GM18909 (cell line): Measurements from ENCODE around the gene BPHL.
"Not testable (repeated sequence)": the region's sequence is repeated elsewhere in the genome, so short reads cannot be mapped to it uniquely, and the experiment has no call there.

Source experiments
- ATAC-seq: cut with Tn5 transposase; IDR thresholded peaks from one replicate; pipeline ENCODE4 v1.9.1; 2021; ENCODE audit warnings: mild to moderate bottlenecking; ENCODE audit not compliant: unreplicated experiment, poor library complexity

Gene BPHL

DNA sequence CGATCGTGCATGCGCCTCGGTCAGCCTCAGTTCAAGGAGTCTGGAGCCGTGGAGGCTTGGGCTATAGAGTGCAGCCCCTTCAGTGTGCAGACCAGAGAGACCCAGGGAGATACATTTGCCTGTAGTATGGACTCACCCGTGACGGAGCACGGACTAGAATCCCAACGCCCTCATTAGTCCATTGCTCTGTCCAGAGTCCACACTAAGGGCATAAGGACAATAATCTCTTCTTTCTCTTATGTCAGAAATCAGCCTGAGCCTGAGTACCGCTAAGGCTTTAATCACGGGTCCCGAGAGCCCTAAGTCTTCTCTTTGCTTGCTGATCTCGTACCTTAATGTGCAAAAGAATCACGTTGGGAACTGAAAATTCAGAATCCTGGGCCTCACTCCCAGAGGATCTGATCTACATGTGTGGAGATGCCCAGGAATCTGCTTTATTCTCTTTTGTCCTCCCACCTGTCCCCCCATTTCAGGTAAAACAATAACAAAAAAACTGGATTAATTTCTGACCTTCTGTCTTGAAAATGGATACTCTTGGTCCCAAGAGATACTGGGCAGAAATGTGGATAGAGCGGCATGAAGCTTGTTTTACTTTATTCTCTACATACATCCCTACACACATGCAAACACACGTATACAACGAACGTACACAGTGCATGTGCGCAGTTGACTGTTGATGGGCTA, 671 bp downstream of the BPHL start:
- ATAC-seq: peak; percentile 31

DNA sequence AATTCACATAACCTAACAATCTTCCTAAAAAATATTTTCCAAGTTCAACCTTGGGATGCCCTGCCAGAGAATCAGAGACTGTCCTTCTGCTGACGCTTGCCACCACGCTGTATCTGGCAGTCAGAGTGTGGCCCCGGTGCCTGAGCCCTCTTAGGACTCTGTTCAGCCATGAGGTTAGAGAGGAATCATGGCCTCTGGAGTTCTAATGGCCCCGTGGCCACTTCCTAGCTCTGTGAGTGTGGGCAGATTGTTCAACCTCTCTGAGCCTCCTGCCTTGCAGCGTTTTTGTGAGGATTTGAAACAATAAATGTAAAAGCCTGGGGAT, 2.2 kb downstream of the BPHL start:
- no peak for ATAC-seq

DNA sequence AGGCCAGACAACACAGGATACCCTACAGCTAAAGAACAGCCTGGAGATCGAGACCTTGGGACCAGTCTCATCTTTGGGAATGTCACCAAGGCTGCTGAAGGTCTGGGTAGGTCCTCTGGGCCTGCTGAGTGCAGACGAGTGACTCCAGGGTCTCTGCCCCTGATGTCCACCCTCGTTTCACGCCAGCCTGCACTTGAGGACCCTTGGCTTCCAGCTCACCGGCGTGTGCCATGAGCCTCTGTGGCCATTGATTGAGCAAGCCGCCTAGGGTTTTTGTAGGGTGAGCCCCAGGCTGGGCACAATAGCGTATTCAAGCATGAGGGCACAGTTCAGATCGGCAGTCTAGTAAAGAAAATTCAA, 4.3 kb downstream of the BPHL start:
- no peak for ATAC-seq

DNA sequence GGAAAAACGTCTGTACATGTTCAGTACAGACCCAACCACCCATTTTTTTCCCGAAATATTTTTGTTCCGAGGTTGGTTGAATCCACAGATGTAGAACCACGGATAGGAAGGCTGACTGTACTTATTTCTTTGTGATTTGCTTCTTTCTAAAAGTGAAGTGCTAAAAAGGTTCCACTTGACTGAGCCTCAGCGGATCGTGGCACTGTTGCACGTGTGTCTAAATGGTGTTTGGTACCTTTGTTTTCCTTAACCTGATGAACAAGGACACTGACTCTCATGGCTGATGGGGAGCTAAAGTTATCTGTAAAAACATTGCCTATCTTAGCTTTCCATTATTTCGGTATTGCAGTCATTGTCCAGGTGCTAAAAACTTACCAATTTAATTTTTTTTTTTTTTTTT, 6.2 kb downstream of the BPHL start:
- no peak for ATAC-seq

DNA sequence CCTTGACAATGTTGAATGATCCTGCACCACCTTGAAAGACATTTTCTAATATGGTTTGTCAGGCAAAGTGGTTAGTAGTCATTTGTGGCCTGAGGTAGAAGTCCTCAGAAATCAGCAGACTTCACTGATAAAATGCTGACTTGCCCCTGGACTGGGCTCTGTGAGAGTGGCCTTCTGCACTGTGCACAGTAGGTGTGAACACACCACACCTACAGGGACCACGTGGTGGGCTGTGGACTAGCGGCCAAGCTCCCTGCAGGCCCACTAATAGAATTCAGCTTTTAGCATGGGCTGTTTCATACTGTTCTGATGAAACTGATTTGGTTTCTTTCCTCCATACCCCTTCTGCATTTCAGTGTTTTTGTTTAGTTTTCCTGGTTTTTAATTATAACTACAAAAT, 7.3 kb downstream of the BPHL start:
- no peak for ATAC-seq

DNA sequence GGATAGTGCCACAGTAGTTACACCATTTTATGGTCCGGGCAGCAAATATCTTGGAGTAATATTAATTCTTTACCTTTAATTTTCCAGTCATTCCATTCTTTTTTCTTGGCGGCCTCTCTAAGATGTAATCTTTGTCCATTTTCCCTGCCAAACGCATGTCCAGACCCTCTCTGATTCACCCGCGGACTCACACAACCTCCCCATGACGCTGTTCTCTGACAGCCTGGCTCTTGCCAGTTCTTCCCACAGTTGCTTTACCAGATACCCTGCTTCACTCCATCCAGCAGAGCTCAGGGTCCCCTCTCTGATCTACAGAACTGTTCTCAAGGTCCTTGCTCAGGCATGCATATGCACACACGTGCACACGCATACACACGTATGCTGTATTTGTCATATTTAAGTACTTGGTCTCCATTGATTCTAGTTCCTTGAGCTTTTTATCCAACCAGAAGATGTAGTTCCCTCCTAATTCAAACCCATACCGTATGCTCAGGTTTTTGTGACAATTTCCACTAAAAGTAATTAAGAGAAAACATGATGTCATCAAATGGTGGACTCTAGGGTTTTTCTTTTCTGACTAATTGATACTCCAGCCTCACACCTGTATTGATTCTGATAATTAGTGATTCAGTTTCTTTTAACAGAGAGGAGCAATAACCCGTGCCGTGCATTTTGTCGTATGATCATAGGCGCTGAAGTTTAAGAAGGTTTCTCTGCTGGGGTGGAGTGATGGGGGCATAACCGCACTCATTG, 10.0 kb downstream of the BPHL start:
- no peak for ATAC-seq

DNA sequence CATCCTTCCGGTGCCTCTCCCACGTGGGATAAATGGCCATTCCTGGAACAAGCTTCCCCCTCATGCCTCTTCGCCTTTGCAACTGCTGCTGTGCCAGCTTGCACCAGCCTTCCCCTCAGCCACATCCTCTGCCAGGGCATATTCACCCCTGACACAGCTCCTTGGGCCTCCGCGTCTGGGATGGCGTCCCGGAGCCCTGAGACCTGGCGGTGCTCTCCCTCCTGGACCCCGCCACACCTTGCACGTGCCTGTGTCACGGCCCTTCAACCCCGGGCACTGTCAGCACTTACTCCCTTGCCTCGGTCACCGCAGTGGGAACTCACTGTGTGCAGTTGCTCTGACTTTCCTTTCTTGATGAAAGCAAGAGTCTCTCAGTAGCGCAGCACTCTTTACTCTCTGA, 13.2 kb downstream of the BPHL start:
- ATAC-seq: no peak

DNA sequence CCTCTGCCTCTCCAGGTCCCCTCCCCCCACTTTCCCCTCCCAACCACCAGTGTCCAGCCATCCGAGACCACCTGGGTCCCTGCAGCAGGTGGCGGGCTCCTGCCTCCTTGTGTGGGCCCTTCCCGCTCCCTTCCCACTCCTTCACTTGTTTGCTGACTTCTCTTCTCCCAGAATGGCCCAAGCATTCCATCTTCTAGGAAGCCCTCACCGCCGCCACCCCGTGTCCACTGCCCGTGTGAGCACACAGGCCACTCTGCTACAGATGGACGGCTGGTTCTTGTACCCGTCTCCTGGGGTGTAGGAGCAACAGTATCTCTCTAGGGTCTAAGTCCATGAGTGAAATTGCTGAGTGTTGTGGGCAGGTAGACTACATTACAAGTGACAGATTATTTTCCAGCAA, 15.0 kb downstream of the BPHL start:
- no peak for ATAC-seq

DNA sequence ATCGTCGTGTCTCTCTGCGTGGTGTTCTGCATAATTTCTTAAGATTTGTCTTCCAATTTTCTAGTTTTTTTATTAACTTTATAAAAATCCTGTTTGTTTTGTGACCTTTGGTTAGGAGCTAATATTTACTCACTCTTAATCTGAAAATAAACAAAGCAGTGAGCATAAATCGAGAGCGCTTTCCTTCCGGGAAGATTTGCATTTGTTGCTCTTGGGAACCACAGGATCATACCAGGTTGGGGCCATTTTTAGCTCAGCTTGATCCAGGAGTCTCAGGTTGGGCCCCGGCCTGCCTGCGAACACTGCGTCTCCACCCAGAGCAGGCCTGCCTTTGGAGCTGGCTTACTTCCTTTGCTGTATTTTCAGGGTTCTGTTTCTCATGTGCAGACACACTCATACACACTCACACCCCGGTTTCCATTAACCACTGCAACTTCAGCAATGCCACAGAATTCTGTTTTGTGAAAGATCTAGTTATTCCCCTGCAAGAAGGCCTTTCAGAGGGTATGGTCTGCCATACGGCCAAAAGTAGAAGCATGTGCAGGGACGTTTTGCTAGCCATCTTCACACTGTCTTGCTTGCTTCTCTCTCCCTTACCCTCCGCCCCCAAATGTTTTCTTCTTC, 17.3 kb downstream of the BPHL start:
- ATAC-seq: no peak

DNA sequence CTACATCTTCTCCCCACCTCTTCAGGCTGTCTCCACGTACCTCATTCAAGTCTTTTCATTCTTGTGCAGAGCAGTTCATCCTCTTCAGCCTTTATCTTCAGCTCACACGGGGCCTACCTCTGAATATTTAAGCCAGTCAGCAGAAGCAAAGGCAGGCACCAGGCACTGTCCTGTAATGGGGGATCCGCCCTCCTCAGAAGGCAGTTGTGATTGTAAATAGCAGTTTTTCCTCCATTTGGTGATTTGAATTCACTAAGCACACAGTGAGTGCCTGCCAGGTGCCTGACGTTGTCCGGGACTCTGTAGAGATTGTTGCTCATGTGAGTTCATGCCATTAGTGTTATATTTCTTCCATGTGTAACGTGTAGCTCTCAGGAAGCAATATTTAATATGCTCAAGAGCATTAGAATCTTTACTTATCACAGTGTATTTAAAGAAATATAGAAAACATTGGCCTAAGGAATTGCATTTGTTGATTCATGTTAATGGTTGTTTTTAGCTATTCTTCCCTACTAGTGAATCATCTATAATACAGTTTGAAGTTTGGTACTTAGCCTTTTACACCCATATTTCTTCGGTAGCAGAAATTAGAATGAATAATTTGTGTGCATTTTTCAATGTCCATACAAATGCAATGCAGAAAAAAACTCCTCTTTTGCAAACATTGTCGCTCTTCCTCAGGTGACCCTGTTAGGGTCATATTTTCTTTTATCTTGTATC, 17.9 kb downstream of the BPHL start:
- ATAC-seq: no peak

DNA sequence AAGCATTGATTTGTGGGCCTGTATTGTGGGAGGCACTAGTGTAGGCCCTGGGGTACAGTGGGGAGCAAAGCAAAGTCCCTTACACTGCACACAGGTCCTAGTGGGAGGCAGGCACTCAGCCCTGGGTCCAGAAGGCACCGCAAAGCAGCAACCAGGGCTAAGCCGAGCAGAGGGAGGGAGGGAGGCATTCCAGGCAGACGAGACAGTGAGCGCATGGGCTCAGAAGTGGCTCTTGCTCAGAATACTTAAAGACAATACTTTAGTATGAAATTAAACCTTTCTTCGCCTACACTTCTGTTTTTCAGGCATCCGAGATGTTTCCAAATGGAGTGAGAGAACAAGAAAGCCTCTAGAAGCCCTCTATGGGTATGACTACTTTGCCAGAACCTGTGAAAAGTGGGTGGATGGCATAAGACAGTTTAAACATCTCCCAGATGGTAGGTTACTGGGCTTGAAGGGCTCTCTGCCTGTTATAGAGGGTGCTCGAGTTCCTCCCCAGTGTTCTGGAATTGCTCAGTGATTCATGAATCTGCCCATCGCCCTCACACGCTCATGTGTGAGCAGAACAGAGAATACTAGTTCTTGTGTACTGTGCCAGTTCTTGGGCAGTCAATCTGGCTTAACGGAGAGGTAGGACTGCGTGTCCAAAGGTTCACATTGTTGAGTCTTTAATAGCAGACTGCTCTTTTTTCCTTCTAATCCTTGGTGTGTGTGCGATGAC, 18.7 kb downstream of the BPHL start:
- no peak for ATAC-seq

DNA sequence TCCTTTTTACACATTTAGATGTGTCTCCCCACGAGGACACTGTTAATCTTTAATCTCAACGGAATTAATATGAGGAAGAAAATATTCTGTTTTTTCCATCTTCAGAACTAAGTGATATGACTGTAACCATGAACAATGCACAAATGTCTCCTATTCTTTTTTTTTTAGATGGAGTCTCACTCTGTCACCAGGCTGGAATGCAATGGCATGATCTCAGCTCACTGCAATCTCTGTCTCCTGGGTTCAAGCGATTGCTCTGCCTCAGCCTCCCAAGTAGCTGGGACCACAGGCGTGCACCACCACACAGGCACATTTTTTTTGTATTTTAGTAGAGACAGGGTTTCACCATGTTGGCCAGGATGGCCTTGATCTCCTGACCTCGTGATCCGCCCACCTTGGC, 19.4 kb downstream of the BPHL start:
- ATAC-seq: not testable (repeated sequence)

DNA sequence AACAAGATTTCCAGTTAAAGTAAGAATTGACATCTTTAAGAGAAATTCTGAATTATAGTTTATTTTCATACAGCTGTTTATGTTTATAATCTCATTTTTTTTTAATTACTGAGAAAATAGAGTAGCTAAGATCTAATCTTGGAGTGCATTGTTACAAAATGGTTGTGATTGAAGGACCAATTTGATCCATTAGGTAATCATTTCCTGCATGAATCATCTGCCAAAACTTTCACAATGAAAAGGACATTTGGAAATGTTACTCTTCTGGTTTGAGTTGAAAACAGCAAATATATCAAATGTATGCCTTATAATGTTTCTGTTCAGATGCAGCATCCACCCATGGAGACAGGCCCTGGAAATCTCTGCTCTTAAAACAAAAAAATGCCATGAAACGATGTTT, 19.8 kb downstream of the BPHL start:
- ATAC-seq: no peak

DNA sequence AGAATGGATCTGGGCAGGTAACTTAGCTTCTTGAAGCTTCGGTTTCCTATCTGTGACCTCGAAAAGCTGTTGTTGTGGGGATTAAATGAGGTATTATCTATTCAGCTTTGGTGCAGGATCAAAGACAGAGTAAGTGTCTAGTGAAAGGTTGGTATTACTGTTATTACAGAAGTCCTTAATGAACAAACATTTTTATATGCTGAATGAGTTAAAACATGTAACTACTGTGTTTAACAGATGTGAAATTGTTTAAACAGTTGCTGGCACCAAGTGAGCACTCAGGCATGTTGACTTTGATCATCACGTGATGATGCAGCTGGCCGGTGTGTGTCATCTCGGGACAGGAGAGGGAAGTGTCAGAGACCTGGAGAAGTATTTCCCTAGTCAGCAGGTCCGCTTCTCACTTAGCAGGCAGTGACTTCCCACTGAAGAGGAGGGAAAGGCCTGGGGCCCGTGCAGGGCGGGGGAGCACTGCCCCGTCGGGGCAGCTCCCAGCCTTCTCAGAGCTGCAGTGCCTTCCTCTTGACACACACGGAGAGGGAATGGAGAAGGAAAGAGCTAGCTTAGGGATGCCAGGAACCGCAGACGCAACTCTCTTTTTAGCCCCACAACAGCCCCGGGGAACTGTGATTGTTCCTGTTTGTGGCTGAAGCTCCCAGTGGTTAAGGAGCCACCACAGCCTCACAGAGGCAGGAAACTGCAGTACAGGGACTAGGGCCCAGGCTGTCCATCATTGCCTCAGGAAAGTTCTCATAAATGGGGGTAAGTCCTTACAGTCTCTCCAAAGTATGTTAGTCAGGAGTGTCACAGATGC, 20.8 kb downstream of the BPHL start:
- no peak for ATAC-seq

DNA sequence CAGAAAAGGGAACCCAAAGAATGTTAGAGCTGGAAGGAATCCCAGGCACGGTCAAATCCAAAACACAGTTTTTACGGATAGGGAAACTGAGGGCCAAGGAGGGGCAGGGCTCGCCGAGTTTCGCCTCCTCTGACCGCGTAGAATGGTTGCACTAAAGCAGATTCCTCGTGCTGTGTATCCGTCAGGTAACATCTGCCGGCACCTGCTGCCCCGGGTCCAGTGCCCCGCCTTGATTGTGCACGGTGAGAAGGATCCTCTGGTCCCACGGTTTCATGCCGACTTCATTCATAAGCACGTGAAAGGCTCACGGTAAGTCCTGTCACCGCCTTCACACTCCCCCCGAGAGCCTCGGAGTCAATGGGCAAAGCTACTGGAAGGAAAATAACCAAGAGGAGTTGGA, 21.7 kb downstream of the BPHL start:
- no peak for ATAC-seq

DNA sequence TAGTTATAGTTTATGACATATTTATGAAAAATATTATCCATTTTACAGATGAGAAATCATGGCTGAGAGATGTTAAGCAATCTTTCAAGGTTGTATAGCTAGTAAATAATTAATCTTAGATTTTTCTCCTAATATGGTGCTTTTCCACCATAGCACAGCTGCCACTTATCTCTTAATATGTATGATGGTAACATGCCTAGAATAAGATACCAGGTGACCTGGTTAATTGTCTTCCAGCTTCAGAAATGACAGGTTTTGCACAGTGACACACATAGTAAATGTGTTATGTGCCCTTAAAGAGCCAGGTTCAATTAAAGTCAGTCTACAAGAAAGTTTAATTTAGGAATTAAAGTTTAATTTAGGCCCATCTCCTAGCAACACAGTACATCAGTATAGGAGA, 24.0 kb downstream of the BPHL start:
- ATAC-seq: no peak

DNA sequence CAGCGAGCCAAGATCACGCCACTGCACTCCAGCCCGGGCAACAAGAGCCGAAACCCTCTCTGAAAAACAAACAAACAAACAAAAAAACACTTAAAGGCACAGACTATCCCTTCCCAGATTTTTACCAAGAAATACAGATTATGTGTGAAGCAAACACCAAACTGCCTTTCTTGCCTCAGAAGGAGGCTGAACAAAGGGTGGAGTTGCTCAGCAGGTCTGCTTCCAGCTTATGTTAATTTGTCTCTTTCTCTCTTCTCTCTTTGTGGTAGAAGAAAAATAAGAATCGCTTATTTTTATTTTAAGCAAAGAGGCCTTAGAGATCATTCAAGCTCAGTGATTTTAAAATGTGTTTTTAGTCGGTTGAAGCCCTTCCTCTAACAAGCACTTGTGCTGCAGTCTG, 24.6 kb downstream of the BPHL start:
- no peak for ATAC-seq

DNA sequence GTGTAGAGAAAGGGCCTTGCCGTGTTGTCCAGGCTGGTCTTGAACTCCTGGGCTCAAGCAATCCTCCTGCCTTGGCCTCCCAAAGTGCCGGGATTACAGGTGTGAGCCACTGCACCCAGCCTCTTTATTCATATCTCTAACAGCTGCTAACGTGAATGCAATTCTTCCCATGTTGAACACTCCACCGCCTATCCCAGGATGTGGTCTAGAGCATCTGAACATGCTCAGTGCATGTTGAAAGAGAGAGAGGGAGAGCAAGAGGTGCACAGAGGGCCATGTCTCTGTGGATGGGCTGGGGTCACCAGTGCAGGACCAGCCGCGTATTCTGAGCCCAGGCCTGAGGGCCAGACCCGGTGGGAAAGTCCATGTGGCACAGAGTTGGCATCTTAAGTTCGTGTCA, 26.1 kb downstream of the BPHL start:
- no peak for ATAC-seq

DNA sequence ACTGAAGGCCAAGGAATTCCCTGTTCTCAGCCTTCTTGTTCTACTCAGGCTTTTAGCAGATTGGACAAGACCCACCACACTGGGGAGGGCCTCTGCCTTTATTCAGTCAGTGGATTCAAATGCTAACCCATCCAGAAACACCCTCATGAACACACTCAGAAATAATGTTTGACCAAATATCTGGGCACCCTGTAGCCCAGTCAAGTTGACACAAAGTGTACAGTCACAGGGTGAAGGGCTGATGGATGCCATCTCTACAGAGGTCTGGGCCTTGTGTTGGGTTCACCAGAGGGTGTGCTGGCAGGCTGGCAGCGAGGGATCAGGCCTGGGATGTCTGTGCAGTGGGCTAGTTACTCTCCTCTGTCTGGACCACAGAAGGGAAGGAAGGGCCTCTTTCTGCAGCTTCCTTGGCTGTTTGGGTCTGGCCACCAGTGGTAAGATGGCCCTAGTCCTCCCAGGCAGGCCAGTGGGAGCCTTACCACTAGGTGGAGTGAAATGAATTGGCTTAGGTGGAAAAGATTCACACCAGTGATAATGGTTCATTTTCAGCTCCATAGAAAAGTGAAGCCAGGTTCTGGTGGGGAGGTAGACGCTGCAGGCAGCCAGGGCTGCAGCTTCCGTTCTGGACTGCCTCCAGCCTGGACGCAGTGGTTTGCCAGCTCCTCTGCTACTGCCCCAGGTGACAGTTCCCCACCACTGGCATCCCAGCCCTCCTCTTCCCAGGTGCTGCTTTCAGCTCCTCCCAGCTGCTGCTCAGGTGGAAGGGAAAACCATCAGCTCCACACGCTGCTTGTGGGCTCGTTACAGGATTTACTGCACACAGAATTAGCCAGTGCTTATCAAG, 29.6 kb downstream of the BPHL start:
- no peak for ATAC-seq
